SK-MEL-5 (cell line): ENCODE data around the gene CLIC1. TPM values are rescaled to one million over a fixed set of nuclear protein-coding genes. Genes with fewer than 3 reads are reported as not detected.

ENCODE experiments used
- DNase-seq: peaks from one replicate; pipeline ENCODE4 v3.0.0-alpha.2; 2016; ENCODE audit warnings: low read depth, low spot score
- in situ Hi-C: cut with HindIII; loops from 2 replicates; pipeline ENCODE4 v1.10.0; 2016; ENCODE audit warnings: low sequenced_read_pairs, high pct_unique_total_duplicates, low pct_unique_long_range_greater_than_20kb
- total RNA-seq: library from RNA; depleted of rRNA; stranded (reverse); fragments of >200 nt; shearing (Covaris generic); gene quantifications from 2 replicates; pipeline ENCODE4 v1.2.3, GENCODE V29; 2014

The CLIC1 gene
- total RNA-seq, 1 experiment from 2014 or later: 466 TPM

DNA sequence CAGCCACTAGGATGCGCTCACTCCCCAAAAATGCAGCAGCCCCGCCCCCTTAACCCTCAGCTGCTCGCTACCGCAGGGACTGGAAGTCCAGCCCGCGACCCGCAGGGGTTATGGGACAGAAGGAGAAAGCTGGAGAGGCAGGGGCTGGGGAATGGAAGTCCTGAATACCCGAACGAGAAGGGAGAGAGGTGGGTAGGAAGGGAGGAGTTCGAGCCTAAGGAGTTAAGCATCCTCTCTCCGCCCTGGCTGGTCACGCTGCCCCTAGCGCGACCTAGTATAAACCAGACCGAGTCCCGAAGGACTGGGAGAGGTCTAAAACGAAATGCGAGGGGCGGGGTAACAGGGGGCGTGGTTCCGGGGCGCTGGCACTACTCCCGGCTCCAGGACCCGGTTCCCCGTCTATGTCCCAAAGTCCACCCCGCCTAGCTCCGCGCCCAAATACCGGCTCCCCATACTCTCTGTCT, 6.8 kb downstream of the CLIC1 start:
- peak; percentile 83 for DNase-seq
- in situ Hi-C loops: no loop called here

- no peak for DNase-seq
- in situ Hi-C loops: no loop called here
These were observed 7.4 kb downstream of the CLIC1 start, which contains the start of gene DDAH2 for GRCh38 chr6:31728767-31729514. TSS of gene DDAH2 (minus strand) at chr6:31729299. CDS start at chr6:31729161, 138 bp downstream.

DNA sequence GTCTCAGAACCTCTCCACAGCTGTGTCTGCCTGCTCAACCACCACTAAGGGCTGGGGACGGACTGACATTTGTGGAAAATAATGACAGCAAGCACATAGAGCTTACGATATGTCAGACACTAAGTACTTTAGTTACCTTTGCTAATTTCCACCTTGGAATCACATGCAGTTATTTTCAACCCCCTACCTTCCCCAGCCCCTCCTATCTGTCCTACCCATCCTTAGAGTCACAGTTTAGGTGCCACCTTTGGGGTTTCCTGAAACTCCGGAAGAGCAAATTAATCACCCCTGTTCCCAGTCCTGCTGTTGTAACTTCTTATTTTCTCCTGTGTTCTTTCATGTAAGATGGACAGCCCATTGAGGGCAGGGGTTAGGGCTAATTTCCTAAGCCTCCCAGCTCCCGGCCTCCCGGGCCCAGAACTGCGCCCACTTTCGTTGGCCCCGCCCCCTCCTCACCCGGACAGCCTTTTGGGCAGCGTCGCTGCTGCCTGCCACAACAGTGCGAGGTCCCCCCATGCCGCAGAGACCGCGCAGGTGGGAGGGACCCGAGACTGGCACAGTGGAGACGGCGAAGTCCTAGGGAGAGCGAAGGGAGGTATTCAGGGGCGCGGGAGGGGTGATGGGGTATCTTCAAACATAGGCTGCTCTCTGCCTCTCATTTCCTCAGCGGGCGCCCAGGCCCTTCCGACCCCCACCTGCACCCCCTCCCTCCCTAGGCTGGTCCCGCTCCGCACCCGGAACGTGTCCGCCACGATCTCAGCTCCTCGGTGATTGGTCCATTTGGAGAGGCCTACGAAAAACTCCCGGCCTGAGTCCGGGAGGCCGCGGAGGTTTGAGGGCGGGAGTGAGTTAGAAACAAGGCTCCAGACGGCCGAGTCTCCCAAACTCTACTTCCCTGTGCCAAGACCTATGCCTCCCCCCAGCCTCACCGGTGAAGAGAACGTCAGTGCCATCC, 8.3 kb downstream of the CLIC1 start:
- no peak for DNase-seq
- in situ Hi-C loops: no loop called here

DNA sequence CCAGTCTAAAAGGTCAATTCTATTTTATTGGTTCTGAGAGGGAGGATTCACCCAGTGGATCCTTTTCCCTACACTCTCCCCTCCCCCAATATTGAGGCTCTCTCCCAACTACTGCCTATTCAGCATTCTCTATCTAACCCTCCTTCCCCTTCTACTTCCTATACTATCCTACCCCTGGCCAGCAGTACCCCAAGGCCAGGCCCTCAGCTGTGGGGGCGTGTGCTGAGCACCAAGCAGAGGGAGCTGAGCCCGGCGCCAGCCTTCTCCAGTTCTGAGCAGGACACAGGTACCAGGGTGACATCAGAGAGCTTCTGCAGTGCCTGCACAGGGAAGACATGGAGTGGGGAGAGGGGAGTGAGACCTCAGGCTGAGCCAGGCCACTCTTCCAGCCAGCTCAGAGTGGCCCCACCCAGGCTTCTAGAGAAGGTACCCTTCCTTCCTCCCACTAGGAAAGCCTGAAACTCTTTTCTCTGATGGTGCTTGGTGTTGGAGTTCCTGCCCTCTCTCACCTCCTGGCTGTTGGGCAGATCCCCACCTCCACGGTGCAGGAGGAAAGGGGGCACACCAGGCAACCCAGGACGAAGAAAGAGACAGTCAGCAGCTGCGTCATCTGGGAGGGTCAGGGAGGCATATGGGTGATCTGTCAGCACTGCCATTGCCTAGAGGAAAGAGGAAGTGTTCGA, 9.2 kb downstream of the CLIC1 start:
- in situ Hi-C loops: no loop called here
- DNase-seq: no peak

DNA sequence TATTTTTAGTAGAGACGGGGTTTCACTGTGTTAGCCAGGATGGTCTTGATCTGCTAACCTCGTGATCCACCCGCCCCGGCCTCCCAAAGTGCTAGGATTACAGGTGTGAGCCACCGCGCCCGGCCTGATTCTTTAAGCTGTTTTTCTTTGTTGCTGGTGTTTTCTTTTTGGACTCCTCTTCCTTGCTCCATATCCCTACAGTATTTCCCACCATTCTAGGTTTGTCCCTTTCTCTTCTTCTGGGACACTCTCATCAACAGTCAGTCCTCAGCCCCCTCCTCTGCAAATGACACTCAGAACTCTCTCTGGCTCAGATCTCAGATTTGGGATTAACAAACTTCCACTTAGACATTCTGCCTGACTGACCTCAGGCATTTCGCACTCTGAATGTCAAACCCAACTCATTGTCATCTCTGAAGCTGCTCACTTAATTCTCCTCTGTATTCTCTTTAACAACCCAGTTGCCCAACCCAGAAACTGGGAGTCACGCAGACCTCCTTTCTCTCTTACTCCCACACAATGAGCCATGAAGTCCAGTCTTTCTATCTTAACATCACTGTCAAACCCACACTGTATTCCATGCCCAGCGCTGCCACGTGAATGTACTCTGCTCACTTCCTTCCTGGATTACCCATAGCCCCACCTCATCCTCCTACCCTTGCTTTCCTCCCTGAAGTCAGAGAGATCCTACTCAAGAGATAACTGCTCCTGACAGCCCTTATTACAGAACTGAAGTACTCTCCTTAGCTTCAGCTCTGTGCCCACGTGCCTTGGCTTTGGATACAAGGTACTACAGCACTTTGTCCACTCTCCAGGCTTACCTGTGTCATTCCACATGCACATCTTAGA, 10.6 kb downstream of the CLIC1 start:
- in situ Hi-C loops: no loop called here
- peak; percentile 48 for DNase-seq

- in situ Hi-C loops: no loop called here
- DNase-seq: no peak
These were observed 12.2 kb downstream of the CLIC1 start for GRCh38 chr6:31723980-31724691.

DNA sequence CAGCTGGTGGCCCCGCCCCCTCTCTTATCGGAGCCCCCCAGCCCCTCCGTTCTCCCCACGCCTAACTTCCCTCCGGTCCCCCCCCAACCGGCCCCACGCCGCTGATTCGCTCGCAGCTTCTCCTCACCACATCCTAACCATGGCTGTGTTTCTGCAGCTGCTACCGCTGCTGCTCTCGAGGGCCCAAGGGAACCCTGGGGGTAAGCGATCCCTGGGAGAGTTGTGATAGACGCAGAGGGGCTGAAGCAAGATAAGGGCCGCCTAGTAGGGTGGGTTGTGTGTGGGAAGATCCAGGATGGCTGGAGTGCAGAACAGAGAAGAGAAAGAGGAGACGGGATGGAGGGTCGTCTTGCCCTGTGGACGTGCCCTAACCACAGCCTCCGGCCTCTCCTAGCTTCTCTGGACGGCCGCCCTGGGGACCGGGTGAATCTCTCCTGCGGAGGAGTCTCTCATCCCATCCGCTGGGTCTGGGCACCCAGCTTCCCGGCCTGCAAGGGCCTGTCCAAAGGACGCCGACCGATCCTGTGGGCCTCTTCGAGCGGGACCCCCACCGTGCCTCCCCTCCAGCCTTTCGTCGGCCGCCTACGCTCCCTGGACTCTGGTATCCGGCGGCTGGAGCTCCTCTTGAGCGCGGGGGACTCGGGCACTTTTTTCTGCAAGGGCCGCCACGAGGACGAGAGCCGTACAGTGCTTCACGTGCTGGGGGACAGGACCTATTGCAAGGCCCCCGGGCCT, 12.9 kb downstream of the CLIC1 start, which contains the start of gene MPIG6B:
Gene MPIG6B (plus strand): TSS at position 129 of the 735 bp plus-strand sequence. CDS start 11 bp downstream, at position 140.
- DNase-seq: no peak
- in situ Hi-C loops: no loop called here

DNA sequence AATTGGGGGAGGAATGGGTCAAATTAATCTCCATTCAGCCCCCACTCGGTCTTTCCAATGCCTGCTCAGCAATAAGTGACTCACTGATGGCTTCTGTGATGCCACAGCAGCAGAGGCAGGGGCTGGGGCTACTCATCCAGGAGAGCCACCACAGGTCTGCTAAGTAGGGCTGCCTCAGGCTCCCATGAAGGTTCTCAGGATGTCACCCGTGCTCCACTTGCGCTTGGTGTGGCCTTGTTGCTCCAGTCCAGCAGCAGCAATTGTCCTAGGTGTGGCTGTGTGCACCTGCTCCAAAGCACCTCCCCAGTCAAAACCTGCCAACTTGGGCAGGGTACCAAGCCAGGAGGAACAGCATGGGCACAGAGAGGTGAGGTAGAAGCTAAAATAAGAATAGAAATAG, 14.2 kb downstream of the CLIC1 start:
- DNase-seq: no peak
- in situ Hi-C loops: no loop called here

DNA sequence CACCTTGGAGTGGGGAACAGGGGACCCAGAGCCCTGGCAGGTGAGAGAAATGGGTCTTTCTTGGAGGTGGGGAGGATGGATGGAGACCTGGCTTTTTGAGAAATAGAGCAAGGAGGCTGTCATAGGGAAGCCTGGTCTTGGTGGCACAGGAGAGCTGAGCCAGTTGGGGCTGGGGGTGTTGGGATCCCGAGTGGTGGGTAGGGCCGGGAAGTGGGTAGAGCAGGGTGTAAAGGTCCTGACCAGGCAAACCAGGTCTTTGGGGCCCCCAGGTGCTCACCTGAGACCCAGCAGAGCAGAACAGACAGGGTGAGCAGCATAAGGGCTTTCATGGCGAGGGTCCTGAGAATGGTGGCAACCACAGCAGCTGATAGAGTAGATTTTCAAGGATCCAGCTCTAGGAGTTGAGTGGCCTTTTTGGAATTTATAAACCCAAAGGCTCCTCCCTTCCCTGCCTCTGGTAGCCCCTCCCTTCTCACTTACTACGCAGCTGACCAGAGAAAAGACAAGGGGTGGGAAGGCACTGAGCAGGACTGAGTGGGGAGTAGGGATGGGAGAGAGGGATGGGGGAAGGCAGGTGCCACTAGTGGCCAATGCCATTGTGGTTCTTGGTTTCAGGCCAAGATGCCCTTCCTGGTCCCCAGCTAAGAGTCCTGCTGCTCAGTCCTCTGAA, 14.8 kb downstream of the CLIC1 start, which contains the start of gene LY6G6C:
Gene LY6G6C (minus strand): TSS at position 396 of the 670 bp plus-strand sequence. CDS start 67 bp downstream, at position 329.
- DNase-seq: no peak
- in situ Hi-C loops: no loop called here

- DNase-seq: no peak
- in situ Hi-C loops: no loop called here
These were observed 16.0 kb downstream of the CLIC1 start for GRCh38 chr6:31720196-31720770.

- DNase-seq: no peak
- in situ Hi-C loops: no loop called here
These were observed 17.3 kb downstream of the CLIC1 start for GRCh38 chr6:31719001-31719400.

DNA sequence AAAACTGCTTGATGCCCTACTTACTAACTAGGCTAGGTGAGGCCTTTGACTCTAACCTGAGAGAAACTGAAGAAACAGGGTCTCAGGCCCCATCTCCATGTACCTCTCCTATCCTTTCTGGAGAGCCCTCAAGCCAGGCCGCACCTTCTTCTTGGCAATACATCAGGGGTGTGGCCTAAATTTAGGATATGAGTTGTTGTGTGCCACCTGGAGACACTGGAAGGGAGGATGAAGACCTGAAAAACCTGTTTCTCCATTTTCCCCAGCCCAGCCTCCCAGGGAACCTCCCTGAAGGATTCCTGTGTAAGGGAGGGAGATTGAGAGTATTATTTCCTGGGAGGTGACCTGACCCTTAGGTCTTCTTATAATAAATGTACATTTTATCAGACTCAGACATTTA, 18.1 kb downstream of the CLIC1 start:
- in situ Hi-C loops: no loop called here
- DNase-seq: no peak

DNA sequence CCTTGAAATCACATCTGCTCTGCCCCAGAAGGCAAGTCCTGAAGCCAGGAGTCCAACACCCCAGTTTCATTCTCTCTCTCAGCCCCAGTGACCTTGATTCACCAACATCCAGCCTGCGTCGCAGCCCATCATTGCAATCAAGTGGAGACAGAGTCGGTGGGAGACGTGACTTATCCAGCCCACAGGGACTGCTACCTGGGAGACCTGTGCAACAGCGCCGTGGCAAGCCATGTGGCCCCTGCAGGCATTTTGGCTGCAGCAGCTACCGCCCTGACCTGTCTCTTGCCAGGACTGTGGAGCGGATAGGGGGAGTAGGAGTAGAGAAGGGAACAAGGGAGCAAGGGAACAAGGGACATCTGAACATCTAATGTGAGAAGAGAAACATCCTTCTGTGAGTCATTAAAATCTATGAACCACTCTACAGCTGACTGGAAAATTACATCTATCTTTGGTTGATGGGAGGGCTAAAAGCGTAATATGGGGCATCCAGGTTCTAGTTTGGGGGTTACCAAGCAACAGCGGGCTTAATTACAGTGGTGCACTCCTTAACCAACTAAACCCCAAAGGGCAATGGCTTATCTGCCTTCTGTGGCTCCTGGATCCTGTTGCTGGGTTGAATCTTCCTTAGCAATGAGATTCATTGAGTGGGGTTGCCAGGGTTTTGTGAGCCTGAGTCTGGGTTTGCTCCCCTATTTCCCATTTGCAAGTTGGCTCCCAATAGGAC, 18.7 kb downstream of the CLIC1 start:
- in situ Hi-C loops: no loop called here
- no peak for DNase-seq
